GM23248 (cell line): ENCODE results near the gene CERKL.

ENCODE experiments used
- EZH2 ChIP-seq: fragments of 200-600 bp; sonication (generic); IDR thresholded peaks from 2 replicates; pipeline ENCODE4 v1.6.1; 2018; ENCODE audit warnings: antibody characterized with exemption, mild to moderate bottlenecking; ENCODE audit not compliant: insufficient read depth, poor library complexity, severe bottlenecking
- EZH2phosphoT487 ChIP-seq: fragments of 200-600 bp; sonication (generic); IDR thresholded peaks from 2 replicates; pipeline ENCODE4 v1.6.1; 2018; ENCODE audit warnings: antibody characterized with exemption, moderate library complexity, mild to moderate bottlenecking, low read depth; ENCODE audit not compliant: insufficient read depth

DNA sequence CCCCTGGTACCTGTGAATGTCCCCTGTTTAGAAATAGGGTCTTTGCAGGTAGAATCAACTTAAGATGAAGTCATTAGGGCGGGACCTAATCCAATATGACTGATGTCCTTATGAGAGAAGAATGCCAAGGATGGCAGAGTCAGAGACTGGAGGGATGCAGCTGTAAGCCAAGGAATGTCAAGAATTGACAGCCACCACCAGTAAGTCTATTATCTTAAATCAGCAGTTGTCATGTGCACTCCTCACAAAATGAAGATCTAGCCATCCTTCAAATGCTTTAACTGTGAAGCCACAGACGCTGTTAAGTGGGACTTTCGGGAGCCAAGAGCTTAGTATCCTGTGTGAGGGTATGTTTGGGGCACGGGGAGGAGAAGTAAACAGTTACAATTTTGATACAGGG, 116.5 kb downstream of the CERKL start:
- TF ChIP-seq EZH2: no peak
- no peak for TF ChIP-seq EZH2phosphoT487
